ENCODE results near the gene APOL3.
"Not testable (repeated sequence)": the region's sequence is repeated elsewhere in the genome, so short reads cannot be mapped to it uniquely, and the experiment has no call there.

The APOL3 gene

GRCh38 chr22:36161793-36162126 lies 1.2 kb upstream of the APOL3 start:
- not testable (repeated sequence) for DNase-seq (ENCODE audit: low read depth in 3 of 3, low spot score in 1 of 3)

- peak; percentile 42 to 64 (median 49) for DNase-seq (ENCODE audit: low read depth in 3 of 3, low spot score in 1 of 3)
Measured at GRCh38 chr22:36156515-36157419, 3.8 kb downstream of the APOL3 start.

GRCh38 chr22:36156119-36156514 lies 4.4 kb downstream of the APOL3 start:
- no peak for DNase-seq (ENCODE audit: low read depth in 3 of 3, low spot score in 1 of 3)

GRCh38 chr22:36155702-36156101 lies 4.9 kb downstream of the APOL3 start:
- no peak for DNase-seq (ENCODE audit: low read depth in 3 of 3, low spot score in 1 of 3)

GRCh38 chr22:36154423-36154945 lies 6.1 kb downstream of the APOL3 start:
- no peak for DNase-seq (ENCODE audit: low read depth in 3 of 3, low spot score in 1 of 3)

- DNase-seq (ENCODE audit: low read depth in 3 of 3, low spot score in 1 of 3) = no peak
Measured at GRCh38 chr22:36153501-36154422, 6.8 kb downstream of the APOL3 start.

- DNase-seq (ENCODE audit: low read depth in 3 of 3, low spot score in 1 of 3) = not testable (repeated sequence)
Measured at GRCh38 chr22:36152821-36153220, 7.7 kb downstream of the APOL3 start.

GRCh38 chr22:36152088-36152487 lies 8.5 kb downstream of the APOL3 start:
- DNase-seq (ENCODE audit: low read depth in 3 of 3, low spot score in 1 of 3) = no peak

GRCh38 chr22:36151006-36151595 lies 9.5 kb downstream of the APOL3 start:
- DNase-seq (ENCODE audit: low read depth in 3 of 3, low spot score in 1 of 3) = no peak

- no peak for DNase-seq (ENCODE audit: low read depth in 3 of 3, low spot score in 1 of 3)
Measured at GRCh38 chr22:36149441-36149840, 11.1 kb downstream of the APOL3 start.

GRCh38 chr22:36148411-36148810 lies 12.1 kb downstream of the APOL3 start:
- no peak for DNase-seq (ENCODE audit: low read depth in 3 of 3, low spot score in 1 of 3)

- DNase-seq (ENCODE audit: low read depth in 3 of 3, low spot score in 1 of 3) = no peak
Measured at GRCh38 chr22:36147196-36147791, 13.3 kb downstream of the APOL3 start.

- DNase-seq (ENCODE audit: low read depth in 3 of 3, low spot score in 1 of 3) = no peak
Measured at GRCh38 chr22:36145881-36146280, 14.7 kb downstream of the APOL3 start.

GRCh38 chr22:36144886-36145541 lies 15.5 kb downstream of the APOL3 start:
- DNase-seq (ENCODE audit: low read depth in 3 of 3, low spot score in 1 of 3) = no peak

- no peak for DNase-seq (ENCODE audit: low read depth in 3 of 3, low spot score in 1 of 3)
Measured at GRCh38 chr22:36143956-36144355, 16.6 kb downstream of the APOL3 start.

GRCh38 chr22:36143066-36143815 lies 17.3 kb downstream of the APOL3 start:
- DNase-seq (ENCODE audit: low read depth in 3 of 3, low spot score in 1 of 3) = no peak

- DNase-seq (ENCODE audit: low read depth in 3 of 3, low spot score in 1 of 3) = no peak
Measured at GRCh38 chr22:36141481-36141880, 19.1 kb downstream of the APOL3 start.

GRCh38 chr22:36138709-36139108 lies 21.8 kb downstream of the APOL3 start:
- not testable (repeated sequence) for DNase-seq (ENCODE audit: low read depth in 3 of 3, low spot score in 1 of 3)

- DNase-seq (ENCODE audit: low read depth in 3 of 3, low spot score in 1 of 3) = no peak
Measured at GRCh38 chr22:36136988-36137387, 23.6 kb downstream of the APOL3 start.

- DNase-seq (ENCODE audit: low read depth in 3 of 3, low spot score in 1 of 3) = no peak
Measured at GRCh38 chr22:36136475-36136874, 24.1 kb downstream of the APOL3 start.

All from stimulated activated CD4-positive, alpha-beta T cell treated with anti-CD3 and anti-CD28 coated beads, TNF-alpha, amount 100 ng/mL, for 1 hour (primary cell).